Thyroid gland (tissue), 4 donors: ENCODE measurements around the gene ITM2B.

Experiments used
- POLR2A ChIP-seq, 2 donors: fragments of 450-650 bp; IDR thresholded peaks; one replicate each; pipeline ENCODE4 v1.6.1; 2017; ENCODE audit warnings: antibody characterized with exemption in 2 of 2, mild to moderate bottlenecking in 2 of 2, moderate library complexity in 1 of 2
- TF ChIP-seq, protein P1 (sequence below), 6 experiments: fragments of 200-600 bp in 3 of 6; fragments of 450-650 bp in 3 of 6; sonication (generic) in 3 of 6; IDR thresholded peaks; one replicate each; pipeline ENCODE4 v1.5.1; 2016 to 2019; ENCODE audit warnings: antibody characterized with exemption in 6 of 6, mild to moderate bottlenecking in 2 of 6, inconsistent platforms in 1 of 6, moderate library complexity in 1 of 6

DNA sequence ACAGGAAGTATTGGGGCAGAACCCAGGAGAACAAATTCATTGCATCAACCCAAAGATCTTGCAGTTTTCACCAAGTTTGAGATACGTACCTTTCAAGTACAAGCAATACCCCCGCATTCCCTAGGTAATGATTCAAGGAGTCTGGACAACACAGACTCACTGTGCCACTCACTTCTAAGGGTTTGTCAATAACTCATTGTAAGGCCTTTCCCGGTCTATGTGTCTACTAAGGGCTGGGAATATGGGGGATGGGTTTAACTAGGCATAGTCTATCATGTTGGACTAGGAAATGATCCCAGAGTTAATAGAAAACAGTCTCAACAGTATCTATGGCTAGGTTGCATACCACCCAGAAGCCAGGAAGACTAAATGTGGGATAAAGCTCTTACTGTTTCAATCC is 8.3 kb upstream of the ITM2B start:
- TF ChIP-seq, protein P1, sequence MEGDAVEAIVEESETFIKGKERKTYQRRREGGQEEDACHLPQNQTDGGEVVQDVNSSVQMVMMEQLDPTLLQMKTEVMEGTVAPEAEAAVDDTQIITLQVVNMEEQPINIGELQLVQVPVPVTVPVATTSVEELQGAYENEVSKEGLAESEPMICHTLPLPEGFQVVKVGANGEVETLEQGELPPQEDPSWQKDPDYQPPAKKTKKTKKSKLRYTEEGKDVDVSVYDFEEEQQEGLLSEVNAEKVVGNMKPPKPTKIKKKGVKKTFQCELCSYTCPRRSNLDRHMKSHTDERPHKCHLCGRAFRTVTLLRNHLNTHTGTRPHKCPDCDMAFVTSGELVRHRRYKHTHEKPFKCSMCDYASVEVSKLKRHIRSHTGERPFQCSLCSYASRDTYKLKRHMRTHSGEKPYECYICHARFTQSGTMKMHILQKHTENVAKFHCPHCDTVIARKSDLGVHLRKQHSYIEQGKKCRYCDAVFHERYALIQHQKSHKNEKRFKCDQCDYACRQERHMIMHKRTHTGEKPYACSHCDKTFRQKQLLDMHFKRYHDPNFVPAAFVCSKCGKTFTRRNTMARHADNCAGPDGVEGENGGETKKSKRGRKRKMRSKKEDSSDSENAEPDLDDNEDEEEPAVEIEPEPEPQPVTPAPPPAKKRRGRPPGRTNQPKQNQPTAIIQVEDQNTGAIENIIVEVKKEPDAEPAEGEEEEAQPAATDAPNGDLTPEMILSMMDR (IDR thresholded peaks at IDR 0.05) = no peak
- no peak for TF ChIP-seq POLR2A (IDR thresholded peaks at IDR 0.05)
